ENCODE measurements around the gene NOL3. TPM values are rescaled to one million over a fixed set of nuclear protein-coding genes. Genes with fewer than 3 reads are reported as not detected.

The NOL3 gene
- total and polyA plus RNA-seq, 2 of the 13 experiments (the other 11 are each of a cell fraction or from before 2014, with no cell fraction given) = 5.7 to 20.5 TPM

DNA sequence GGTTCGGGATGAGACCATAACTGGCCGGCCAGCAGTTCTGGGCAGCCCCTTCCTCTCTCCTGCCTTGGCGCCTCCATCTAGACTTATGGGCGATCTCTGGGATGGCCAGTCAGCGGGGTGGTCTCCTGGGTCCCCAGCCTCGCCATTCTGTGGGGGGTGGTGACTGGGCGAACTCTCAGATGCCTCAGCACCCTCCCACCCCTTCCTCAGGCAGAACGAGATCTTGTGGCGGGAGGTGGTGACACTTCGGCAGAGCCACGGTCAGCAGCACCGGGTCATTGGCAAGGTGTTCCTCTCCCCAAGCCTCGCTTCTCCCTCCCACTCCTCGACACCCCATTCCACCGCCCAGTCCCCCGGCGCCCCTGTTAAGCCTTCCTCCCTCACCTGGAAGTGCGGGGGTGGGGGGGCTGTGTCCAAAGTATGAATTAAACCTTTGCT is 4.2 kb upstream of the NOL3 start:
- Histone ChIP-seq H3K4me1 (ENCODE audit: insufficient read depth, low read length) (peaks cover 49% of the 10 kb centered on the region), H3K4me2 (ENCODE audit: low read depth, low read length) (no peak overlapping the region), H4K20me1 (ENCODE audit: insufficient read depth, low read length) (no peaks in the 10 kb centered on the region), H3K4me3 (replicated peaks in 1 of 3; ENCODE audit: insufficient read depth in 1 of 3, low read depth in 2 of 3, low read length in 3 of 3) (no peak overlapping the region; a peak in 1 of 6 replicates), H3K79me2 (ENCODE audit: insufficient read depth, low read length) (no peaks in the 10 kb centered on the region), H3K9me3 (ENCODE audit: low read length) (no peaks in the 10 kb centered on the region), H3K27me3 (ENCODE audit: control insufficient read depth in 1 of 2, insufficient read depth in 2 of 2, low read length in 2 of 2) (peaks cover 9 to 40% of the 10 kb centered on the region in 2 experiments), H3K9ac (ENCODE audit: insufficient read depth, low read depth, low read length) (no peak overlapping the region), H3K36me3 (replicated peaks in 1 of 2; ENCODE audit: control insufficient read depth in 1 of 2, insufficient read depth in 2 of 2, low read length in 2 of 2) (no peaks in the 10 kb centered on the region), H2AFZ (ENCODE audit: low read length) (no peak overlapping the region), H3K27ac (ENCODE audit: extremely low read length, insufficient read depth, low read length) (no peak overlapping the region)
- in situ Hi-C loops (cut with HindIII; ENCODE audit: extremely low pct_ligation_motif_present, low pct_unique_long_range_greater_than_20kb) (no loop called here), intact Hi-C loops (cut with micrococcal nuclease; ENCODE audit: unreplicated experiment) (no loop called here)
- ATAC-seq (no peak), FAIRE-seq (no peak), DNase-seq (ENCODE audit: low spot score) (no peak)
- POLR2A ChIA-PET = no interaction called here
- CTCF ChIA-PET (ENCODE audit: low intra/inter-chr PET ratio, low total read pairs) = no interaction called here
- 34% methylated on average over 12 of the region's 18 CpGs for WGBS (ENCODE audit: low lambda C conversion rate)
- BruUV-seq (replicated peaks) = no TSS peak
- TF ChIP-seq RFX5 (IDR thresholded peaks at IDR 0.05; ENCODE audit: low read depth, low read length) (no peak), ZNF460 (CRISPR knock-in tag; IDR thresholded peaks at IDR 0.05; ENCODE audit: borderline replicate concordance) (no peak), ZNF326 (CRISPR knock-in tag; IDR thresholded peaks at IDR 0.05; ENCODE audit: borderline replicate concordance) (no peak), MZF1 (CRISPR knock-in tag; IDR thresholded peaks at IDR 0.05; ENCODE audit: borderline replicate concordance) (no peak), ZNF335 (CRISPR knock-in tag; IDR thresholded peaks at IDR 0.05) (no peak), POLR2AphosphoS2 (IDR thresholded peaks at IDR 0.05; ENCODE audit: low read depth, low read length) (no peak), NFYC (CRISPR knock-in tag; IDR thresholded peaks at IDR 0.05) (no peak), SMAD1 (CRISPR knock-in tag; IDR thresholded peaks at IDR 0.05; ENCODE audit: borderline replicate concordance, low read depth) (no peak), TMF1 (CRISPR knock-in tag; IDR thresholded peaks at IDR 0.05; ENCODE audit: low read depth) (no peak), FOXM1 (CRISPR knock-in tag; IDR thresholded peaks at IDR 0.05) (no peak), JUN (CRISPR knock-in tag; IDR thresholded peaks at IDR 0.05) (no peak), ZNF354B (CRISPR knock-in tag; IDR thresholded peaks at IDR 0.05) (no peak), ZNF572 (CRISPR knock-in tag; IDR thresholded peaks at IDR 0.05) (no peak), ZNF589 (CRISPR knock-in tag; conservative IDR thresholded peaks at IDR 0.05) (no peak), ZNF17 (CRISPR knock-in tag; IDR thresholded peaks at IDR 0.05) (no peak), NONO (IDR thresholded peaks at IDR 0.05) (no peak), NONO (CRISPR knock-in tag; conservative IDR thresholded peaks at IDR 0.05) (no peak)
- TF ChIP-seq, protein P1, sequence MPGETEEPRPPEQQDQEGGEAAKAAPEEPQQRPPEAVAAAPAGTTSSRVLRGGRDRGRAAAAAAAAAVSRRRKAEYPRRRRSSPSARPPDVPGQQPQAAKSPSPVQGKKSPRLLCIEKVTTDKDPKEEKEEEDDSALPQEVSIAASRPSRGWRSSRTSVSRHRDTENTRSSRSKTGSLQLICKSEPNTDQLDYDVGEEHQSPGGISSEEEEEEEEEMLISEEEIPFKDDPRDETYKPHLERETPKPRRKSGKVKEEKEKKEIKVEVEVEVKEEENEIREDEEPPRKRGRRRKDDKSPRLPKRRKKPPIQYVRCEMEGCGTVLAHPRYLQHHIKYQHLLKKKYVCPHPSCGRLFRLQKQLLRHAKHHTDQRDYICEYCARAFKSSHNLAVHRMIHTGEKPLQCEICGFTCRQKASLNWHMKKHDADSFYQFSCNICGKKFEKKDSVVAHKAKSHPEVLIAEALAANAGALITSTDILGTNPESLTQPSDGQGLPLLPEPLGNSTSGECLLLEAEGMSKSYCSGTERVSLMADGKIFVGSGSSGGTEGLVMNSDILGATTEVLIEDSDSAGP (CRISPR knock-in tag; IDR thresholded peaks at IDR 0.05; ENCODE audit: borderline replicate concordance) = no peak
- TF ChIP-seq, protein P2, sequence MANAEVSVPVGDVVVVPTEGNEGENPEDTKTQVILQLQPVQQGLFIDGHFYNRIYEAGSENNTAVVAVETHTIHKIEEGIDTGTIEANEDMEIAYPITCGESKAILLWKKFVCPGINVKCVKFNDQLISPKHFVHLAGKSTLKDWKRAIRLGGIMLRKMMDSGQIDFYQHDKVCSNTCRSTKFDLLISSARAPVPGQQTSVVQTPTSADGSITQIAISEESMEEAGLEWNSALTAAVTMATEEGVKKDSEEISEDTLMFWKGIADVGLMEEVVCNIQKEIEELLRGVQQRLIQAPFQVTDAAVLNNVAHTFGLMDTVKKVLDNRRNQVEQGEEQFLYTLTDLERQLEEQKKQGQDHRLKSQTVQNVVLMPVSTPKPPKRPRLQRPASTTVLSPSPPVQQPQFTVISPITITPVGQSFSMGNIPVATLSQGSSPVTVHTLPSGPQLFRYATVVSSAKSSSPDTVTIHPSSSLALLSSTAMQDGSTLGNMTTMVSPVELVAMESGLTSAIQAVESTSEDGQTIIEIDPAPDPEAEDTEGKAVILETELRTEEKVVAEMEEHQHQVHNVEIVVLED (CRISPR knock-in tag; IDR thresholded peaks at IDR 0.05; ENCODE audit: borderline replicate concordance) = no peak
- TF ChIP-seq, protein P3, sequence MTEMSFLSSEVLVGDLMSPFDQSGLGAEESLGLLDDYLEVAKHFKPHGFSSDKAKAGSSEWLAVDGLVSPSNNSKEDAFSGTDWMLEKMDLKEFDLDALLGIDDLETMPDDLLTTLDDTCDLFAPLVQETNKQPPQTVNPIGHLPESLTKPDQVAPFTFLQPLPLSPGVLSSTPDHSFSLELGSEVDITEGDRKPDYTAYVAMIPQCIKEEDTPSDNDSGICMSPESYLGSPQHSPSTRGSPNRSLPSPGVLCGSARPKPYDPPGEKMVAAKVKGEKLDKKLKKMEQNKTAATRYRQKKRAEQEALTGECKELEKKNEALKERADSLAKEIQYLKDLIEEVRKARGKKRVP (CRISPR knock-in tag; IDR thresholded peaks at IDR 0.05) = no peak
- TF ChIP-seq, protein P4, sequence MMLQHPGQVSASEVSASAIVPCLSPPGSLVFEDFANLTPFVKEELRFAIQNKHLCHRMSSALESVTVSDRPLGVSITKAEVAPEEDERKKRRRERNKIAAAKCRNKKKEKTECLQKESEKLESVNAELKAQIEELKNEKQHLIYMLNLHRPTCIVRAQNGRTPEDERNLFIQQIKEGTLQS (CRISPR knock-in tag; IDR thresholded peaks at IDR 0.05) = no peak
